Thyroid gland (tissue), 4 donors: Measurements from ENCODE around the gene CHDH.

Source experiments
- POLR2A ChIP-seq, 2 donors: fragments of 450-650 bp; IDR thresholded peaks; one replicate each; pipeline ENCODE4 v1.6.1; 2017; ENCODE audit warnings: antibody characterized with exemption in 2 of 2, mild to moderate bottlenecking in 2 of 2, moderate library complexity in 1 of 2
- TF ChIP-seq, protein P1 (sequence below), 6 experiments: fragments of 200-600 bp in 3 of 6; fragments of 450-650 bp in 3 of 6; sonication (generic) in 3 of 6; IDR thresholded peaks; one replicate each; pipeline ENCODE4 v1.5.1; 2016 to 2019; ENCODE audit warnings: antibody characterized with exemption in 6 of 6, mild to moderate bottlenecking in 2 of 6, inconsistent platforms in 1 of 6, moderate library complexity in 1 of 6

DNA sequence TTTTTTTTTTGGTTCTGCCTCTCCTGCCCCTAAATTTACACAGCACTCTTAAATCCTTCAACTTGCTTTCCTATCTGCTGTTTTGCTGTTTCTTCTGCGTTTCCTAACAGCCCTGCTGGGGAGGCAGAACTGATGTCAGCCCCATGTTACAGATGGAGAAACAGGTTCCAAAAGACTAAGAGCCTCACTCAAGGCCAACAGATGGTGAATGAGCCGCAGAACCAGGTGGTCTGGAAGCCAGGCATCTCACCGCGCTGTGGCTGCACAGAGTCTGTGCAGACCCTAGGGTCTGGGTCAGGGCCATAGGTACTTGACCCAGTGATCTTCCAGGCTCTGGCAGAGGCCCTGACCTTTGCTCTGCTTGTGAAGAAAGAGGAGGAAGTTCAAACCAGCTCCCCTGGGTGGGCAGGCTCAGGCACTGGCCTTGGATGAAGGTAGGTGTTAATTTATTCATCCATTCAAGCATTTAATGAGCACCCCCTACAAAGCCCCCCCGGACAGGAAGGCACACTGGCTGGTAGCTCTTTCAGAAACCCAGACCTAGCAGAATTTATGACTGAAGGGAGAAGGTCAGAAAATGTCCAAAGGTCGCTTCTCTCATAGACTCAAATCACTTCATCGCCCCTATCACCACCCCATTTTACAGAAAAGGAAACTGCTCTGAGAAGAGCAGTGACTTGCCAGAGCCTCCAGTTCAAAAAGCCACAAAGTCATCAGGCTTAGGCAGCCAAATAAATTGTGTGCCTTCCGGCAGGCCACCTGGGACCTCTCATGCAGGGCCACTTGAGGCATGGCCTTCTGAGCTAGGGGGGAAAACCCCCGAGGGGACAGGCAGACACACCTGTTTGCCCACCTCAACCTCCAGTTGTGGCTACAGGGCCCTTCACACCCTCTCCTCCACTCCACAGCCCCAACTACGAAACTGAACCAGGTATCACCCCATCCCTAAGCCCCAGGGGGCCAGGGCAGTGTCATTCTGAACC, 2.7 kb downstream of the CHDH start:
- TF ChIP-seq POLR2A (IDR thresholded peaks at IDR 0.05) = no peak
- TF ChIP-seq, protein P1, sequence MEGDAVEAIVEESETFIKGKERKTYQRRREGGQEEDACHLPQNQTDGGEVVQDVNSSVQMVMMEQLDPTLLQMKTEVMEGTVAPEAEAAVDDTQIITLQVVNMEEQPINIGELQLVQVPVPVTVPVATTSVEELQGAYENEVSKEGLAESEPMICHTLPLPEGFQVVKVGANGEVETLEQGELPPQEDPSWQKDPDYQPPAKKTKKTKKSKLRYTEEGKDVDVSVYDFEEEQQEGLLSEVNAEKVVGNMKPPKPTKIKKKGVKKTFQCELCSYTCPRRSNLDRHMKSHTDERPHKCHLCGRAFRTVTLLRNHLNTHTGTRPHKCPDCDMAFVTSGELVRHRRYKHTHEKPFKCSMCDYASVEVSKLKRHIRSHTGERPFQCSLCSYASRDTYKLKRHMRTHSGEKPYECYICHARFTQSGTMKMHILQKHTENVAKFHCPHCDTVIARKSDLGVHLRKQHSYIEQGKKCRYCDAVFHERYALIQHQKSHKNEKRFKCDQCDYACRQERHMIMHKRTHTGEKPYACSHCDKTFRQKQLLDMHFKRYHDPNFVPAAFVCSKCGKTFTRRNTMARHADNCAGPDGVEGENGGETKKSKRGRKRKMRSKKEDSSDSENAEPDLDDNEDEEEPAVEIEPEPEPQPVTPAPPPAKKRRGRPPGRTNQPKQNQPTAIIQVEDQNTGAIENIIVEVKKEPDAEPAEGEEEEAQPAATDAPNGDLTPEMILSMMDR (IDR thresholded peaks at IDR 0.05) = no peak
